GM10266 (cell line): Measurements from ENCODE around the gene TBXAS1.
A peak's percentile ranks its signal among the peaks of the same experiment; 100 is the strongest.
"Not testable (repeated sequence)": the region's sequence is repeated elsewhere in the genome, so short reads cannot be mapped to it uniquely, and the experiment has no call there.

Source experiments
- DNase-seq: peaks from one replicate; pipeline ENCODE4 v3.0.0; 2012; ENCODE audit errors: extremely low spot score
- TF ChIP-seq, protein P1 (sequence below): IDR thresholded peaks from 2 replicates; pipeline ENCODE4 v1.5.1; 2012; ENCODE audit warnings: mild to moderate bottlenecking, low read depth; ENCODE audit not compliant: control insufficient read depth, insufficient read depth; ENCODE audit errors: missing control alignments

The TBXAS1 gene

GRCh38 chr7:139823959-139824521 lies 5.0 kb upstream of the TBXAS1 start:
- TF ChIP-seq, protein P1, sequence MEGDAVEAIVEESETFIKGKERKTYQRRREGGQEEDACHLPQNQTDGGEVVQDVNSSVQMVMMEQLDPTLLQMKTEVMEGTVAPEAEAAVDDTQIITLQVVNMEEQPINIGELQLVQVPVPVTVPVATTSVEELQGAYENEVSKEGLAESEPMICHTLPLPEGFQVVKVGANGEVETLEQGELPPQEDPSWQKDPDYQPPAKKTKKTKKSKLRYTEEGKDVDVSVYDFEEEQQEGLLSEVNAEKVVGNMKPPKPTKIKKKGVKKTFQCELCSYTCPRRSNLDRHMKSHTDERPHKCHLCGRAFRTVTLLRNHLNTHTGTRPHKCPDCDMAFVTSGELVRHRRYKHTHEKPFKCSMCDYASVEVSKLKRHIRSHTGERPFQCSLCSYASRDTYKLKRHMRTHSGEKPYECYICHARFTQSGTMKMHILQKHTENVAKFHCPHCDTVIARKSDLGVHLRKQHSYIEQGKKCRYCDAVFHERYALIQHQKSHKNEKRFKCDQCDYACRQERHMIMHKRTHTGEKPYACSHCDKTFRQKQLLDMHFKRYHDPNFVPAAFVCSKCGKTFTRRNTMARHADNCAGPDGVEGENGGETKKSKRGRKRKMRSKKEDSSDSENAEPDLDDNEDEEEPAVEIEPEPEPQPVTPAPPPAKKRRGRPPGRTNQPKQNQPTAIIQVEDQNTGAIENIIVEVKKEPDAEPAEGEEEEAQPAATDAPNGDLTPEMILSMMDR = no peak
- DNase-seq = no peak

GRCh38 chr7:139825666-139826290 lies 3.3 kb upstream of the TBXAS1 start:
- DNase-seq = no peak
- TF ChIP-seq, protein P1 = no peak

GRCh38 chr7:139827042-139827441 lies 2.0 kb upstream of the TBXAS1 start:
- TF ChIP-seq, protein P1 = peak; percentile 36
- DNase-seq = no peak

DNA sequence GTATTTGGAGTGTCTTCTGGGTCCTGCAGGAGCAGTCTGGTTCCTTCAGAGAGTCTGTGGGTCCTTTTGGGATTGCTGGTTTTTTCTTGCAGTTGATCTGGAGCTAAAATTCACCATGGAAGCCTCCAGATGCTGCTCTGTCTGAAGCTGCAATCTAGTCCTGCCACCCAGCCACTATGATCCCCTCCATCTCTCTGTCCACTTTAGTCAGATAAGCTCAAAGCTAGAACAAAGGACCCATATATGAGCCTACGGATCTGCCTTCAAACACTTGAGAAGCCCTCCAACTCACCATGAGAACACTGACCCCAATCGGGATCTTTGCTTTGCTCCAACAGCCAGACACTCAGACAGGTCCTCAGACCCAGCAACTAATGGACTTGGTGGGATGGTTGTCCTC lies 618 bp upstream of the TBXAS1 start:
- TF ChIP-seq, protein P1 = no peak
- no peak for DNase-seq

DNA sequence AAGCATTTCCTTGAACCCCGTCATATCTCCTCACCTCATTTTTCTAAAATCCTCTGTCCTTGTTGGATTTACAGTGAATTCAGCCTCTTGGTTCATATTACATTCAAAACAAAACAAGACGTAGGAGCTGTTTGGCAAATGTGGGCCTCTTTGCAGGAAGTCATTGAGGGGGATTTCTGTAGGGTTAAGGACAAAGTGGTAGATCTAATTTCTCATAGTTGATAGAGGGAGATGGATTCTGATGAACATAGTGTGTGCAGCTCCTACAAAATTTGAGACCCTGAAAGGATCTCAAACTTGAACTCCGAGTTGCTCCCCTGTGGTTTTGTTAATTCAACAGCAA lies 682 bp downstream of the TBXAS1 start:
- DNase-seq = no peak
- TF ChIP-seq, protein P1 = no peak

GRCh38 chr7:139830292-139830691 lies 1.2 kb downstream of the TBXAS1 start:
- TF ChIP-seq, protein P1 = no peak
- DNase-seq = no peak

DNA sequence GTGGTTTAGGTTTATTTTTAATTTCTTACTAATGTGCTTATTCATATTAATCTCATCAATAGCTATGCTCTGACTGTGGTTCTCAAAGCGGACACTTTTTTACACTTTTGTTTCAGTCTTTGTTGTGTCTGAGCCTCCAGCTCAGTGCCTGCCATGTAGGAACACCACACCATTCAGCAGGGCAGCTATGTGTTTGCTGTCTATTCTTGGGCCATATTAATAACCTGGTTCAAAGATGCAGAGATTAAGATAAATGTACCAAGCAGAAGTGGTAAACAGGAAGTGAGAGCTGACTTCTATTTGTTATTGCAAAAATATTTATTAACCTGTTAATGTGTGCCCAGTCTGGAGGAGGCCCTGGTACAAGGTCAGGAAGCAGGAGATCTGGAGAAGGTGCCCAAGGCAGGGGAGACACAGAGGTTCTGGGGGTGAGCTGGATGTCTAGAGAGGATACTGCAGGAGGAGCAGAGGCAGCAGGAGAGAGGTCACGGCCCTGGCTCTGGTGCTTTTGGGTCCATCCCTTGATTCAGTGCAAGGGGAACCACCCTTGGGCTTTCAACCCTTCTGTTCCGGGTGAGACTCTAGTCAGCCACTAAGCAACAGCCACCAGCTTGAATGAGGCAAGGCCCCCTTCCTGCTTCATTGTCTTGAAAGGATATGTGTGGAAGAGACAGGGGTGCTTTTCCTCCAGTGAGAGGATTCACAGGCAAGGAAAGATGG lies 1.9 kb downstream of the TBXAS1 start:
- no peak for DNase-seq
- TF ChIP-seq, protein P1 = no peak

- DNase-seq = not testable (repeated sequence)
Measured at GRCh38 chr7:139835848-139836247, 6.8 kb downstream of the TBXAS1 start.

DNA sequence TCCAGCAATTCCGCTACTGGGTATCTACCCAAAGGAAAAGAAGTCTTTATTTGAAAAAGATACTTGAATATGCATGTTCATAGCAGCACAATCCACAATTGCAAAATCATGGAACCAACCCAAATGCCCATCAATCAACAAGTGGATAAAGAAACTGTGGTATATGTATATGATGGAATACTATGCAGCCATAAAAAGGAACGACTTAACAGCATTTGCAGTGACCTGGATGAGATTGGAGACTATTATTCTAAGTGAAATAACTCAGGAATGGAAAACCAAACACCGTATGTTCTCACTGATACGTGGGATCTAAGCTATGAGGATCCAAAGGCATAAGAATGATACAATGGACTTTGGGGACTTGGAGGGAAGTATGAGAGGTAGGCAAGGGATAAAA lies 8.2 kb downstream of the TBXAS1 start:
- DNase-seq = not testable (repeated sequence)
